Activated T-helper 9 cell treated with anti-CD3 and anti-CD28 coated beads, Interleukin-2, amount 50 U/mL, for 16 hours (primary cell): ENCODE results near the gene CSTPP1.
A peak's percentile ranks its signal among the peaks of the same experiment; 100 is the strongest.
"Not testable (repeated sequence)": the region's sequence is repeated elsewhere in the genome, so short reads cannot be mapped to it uniquely, and the experiment has no call there.

ENCODE experiments used
- DNase-seq: peaks from one replicate; pipeline ENCODE4 v3.0.0-alpha.2; 2020; ENCODE audit warnings: low read depth

Gene CSTPP1

DNA sequence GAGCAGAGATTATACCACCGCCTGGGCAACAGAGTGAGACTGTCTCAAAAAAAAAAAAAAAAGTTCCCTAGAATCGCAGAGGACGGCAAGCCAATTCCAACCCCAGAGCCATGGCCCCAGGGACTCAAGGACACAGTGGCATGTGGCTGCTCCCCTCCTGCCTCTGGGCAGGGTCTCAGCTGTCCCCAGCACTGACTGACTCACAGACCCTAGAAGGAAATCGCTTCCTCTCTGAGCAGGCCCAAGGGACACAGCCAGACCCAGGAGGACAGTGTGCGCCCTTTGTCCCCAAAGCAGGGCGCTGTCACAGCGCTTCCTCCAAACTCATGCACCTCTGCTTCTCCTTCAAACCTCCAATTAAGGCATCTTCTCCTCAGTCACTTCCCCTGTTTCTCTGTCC is 247.4 kb downstream of the CSTPP1 start:
- no peak for DNase-seq

DNA sequence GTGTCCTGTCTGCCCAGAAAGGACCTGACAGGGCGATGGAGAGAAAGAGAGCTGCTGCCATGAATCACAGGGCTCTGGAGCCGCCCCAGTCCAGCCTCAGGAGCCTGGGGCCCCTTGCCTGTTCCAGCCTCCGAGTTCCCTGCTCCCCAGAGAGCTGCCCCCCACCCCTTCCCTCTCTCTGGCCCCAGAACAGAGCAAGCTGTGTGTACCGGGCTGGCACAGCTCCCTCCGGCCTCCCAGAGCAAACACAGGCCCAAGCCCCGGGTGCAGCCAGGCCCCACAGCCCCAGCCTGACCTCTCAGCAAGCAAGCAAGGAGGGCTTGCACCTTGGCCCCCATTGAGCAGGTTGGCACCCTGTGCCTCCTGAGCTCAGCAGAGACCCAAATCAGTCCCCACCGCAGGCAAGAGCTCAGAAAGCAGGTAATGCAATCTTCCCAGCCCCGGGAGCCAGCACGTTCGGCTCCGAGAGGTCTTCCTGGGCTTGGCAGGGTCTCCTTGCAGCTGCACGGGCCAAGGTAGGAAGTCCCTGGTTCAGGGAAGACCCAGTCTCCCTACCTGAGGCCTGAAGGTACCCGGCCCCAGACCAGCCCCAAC is 248.2 kb downstream of the CSTPP1 start:
- DNase-seq = no peak

DNA sequence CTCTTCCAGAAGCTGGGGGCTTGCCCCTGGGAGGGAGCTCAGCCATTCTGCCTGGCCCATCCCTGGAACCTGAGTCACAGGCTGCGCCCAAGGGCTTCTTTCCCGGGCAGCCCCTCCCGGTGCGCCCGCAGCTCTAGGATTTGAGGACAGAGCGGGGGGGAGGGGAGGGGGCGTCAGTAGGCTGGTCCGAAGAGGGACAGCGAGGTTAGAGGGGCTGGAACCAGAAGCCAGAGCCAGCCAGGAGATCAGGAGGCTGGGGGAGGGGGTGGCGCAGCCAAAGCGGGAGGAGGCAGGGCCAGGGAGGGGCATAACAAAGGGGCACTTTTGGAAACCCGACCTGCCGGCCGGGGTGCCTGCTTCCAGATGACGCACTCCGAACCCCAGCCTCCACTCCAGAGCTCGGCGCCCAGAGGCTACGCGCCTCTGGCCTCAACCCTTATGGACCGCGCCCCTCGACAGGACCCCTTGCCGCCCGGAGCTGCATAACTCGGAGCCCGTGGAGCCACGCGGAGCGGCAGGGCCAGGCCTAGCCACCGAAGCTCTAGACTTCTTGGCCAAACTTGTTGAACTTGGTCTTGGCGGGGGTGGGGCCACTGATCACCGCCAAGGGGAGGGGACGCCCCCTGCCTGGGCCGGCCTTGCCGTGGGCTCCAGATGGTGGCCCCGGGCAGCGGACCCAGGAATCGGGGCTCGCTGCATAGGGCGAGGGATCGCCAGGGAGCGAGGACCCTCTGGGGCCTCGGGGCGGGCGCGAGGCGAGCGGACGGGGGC is 248.9 kb downstream of the CSTPP1 start:
- no peak for DNase-seq

DNA sequence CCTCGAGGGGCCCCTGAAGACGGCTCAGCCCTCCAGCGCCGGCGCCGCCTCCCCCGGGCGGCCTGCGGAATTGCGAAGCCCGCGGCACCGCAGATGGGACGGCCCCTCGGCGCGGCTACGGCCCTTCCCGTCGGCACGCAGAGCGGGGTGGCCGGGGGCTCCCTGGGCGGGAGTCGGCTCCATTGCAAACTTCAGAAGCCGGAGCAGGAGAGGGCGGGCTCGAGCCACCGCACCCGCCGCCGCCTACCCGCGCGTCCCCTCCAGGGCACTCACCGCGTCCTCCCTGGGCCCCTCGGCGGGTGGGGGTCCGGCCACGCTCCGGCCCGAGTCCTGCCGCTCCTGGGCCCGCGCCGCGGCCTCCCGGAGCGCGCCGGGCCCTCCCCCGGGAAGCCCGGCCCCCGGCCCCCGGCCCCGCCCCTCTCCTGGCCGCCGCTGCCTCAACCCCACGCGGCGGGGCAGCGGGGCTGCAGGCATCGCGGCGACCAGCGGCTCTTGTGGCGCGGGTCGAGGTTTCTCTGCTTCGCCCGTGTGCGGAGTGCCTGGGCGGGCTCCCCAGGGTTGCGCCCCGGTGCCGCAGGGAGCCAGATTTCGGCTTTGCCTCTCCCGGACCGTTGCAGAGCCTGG is 249.6 kb downstream of the CSTPP1 start, which contains the start of gene PACSIN3:
TSS of gene PACSIN3 (minus strand) at position 359 of the 624 bp plus-strand sequence. CDS start 3,707 bp downstream, outside the sequence.
- peak; percentile 23 for DNase-seq

DNA sequence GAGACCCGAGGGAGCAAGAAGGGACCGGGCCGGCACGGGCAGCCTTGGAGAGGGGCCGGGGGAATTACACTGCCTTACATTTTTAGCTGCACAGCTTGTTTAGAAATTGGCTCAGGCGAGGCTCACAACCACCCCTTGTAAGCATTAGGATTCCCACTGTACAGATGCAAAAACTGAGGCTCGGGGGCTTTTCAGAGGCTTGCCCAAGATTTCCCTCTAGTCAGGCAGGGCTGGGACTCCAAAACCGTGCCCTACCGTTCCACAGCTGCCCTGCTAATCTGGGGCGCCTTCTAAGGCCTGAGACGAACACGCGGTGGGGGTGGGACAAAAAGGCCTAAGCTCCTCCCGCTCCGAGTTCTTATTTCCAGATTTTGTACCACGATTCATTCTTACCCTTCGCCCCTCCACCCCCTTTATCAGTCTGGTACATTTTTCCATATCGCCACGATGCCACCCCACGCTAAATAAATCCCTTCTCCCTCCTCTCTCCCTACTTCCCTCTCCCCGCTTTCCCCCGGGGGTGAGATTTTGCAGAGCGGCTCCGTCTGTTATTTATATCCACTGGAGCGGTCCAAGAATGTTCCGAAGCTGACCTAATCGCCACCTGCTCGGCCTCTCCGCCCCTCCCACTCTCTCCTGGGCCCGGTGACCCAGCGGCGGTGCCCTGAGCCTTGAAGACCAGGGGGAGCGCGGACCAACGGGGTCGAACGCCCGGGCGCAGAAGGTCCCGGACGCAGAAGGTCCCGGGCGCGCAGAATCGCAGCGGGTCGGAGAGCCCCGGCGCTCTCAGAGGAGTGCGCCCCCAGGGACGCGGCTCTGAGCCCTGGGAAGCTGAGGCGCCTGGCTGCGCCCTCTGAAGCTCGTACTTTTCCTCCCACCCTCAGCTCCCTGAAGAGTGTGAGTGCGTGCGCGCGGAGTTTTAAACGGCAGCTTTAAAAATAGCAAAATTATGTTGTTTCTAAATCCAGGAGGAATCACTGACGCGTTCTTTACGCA is 250.4 kb downstream of the CSTPP1 start:
- DNase-seq = no peak

DNA sequence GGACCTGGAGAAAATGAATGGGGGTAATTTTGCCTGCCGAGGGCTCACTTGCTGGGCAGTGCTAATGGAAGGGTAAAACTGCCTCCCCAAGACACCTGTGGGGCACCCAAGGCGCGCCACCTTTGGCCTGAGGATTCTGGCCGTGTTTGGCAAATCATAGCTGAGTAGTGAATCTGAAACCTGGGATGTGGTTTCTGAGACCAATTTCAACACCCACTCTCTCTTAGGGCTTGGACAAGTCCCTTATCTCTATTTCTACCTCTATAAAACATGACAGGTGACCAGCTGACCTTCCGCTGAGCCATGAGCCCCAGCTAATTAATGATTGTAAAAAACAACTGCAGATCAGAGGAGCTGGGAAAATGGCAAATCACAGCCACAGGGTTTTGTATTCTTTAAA is 251.2 kb downstream of the CSTPP1 start:
- no peak for DNase-seq

DNA sequence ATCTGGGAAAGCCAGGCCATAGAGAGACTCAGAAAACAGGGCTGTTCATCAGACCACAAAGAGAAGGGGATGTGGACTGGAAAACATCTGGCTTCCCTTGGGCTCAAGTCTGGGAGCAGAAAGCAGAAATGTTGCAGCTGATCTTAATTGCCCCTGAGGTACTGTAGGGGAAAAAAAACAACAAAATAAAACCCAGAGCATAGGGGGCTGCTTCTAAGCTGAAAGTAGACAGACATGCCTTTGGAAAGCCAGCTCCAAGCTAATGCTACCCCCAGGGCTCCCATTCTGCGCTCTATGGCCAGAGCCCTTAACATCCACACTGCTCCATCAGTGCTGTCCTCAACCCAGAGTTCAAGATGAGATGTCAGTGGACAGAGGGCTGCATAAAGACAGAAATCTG is 251.7 kb downstream of the CSTPP1 start:
- no peak for DNase-seq

DNA sequence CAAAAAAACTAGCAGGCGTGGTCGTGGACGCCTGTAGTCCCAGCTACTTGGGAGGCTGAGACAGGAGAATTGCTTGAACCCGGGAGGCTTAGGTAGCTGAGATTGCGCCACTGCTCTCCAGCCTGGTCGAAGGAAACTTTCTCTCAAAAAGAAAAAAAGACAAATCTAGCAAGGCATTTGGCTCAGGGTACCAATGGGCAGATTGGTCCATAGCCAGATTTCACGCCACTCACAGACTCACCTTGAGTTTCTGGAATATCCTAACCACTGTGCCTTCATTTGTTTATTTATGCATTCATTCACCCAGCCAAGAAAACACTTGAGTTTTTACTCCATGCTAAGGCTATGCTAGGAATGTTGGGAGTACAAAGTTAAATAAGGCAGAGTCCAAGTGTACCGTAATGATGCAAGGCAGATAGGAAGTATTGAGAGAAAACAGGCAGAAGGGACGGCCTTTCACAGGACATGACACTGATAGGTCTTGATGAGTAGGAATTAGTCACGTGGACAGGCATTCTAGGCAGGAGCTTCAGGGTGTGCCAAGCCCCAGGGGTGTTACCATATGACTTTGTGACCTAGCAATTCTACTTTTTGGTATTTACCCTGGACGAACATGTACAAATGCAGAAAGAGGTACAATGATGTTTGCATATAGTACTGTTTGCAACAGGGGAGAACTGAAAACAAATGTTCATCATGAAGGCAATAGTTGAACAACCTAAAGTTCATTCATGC is 252.7 kb downstream of the CSTPP1 start:
- no peak for DNase-seq

DNA sequence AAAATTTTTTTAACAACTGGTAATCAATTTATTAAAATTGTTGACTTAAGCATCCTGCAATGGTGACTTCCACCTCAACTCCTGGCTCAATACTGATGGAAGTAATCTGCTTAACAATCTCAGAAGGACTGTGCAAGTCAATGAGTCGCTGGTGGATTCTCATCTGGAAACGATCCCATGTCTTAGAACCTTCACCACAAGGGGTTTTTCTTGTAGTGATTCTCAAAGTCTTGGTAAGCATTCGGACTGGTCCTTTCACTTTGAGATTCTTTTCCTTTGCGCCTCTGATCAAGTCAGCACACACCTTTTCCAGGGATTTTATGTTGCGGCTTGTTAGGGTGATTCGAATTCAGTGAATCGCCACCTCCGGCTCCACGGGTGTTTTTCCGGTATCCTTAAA is 254.6 kb downstream of the CSTPP1 start:
- not testable (repeated sequence) for DNase-seq

DNA sequence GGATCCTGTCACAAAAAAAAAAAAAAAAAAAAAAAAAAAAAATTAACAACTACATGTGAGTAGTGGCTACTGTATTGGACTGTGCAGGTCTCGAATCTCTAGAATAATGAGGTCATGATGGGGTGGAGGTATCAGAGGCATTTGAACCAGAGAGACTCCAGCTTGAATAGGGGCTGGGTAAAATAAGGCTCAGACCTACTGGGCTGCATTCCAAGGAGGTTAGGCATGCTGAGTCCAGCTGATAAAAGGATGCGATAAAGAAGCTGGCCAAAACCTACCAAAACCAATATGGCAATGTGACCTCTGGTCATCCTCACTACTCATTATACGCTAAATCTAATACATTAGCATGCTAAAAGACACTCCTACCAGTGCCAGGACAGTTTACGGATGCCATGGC is 255.6 kb downstream of the CSTPP1 start:
- no peak for DNase-seq

DNA sequence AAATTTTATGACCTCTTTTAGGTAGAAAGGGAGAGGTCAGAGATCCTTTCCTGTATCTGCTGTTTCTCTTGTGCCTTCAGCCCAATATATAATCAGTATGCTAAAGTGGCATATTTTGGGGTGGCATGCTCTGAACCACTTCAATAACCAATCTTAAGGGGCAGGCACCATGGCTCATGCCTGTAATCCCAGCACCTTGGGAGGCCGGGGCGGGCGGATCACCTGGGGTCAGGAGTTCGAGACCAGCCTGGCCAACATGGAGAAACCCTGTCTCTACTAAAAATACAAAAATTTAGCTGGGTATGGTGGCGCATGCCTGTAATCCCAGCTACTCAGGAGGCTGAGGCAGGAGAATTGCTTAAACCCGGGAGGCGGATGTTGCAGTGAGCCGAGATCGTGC is 261.6 kb downstream of the CSTPP1 start:
- not testable (repeated sequence) for DNase-seq

DNA sequence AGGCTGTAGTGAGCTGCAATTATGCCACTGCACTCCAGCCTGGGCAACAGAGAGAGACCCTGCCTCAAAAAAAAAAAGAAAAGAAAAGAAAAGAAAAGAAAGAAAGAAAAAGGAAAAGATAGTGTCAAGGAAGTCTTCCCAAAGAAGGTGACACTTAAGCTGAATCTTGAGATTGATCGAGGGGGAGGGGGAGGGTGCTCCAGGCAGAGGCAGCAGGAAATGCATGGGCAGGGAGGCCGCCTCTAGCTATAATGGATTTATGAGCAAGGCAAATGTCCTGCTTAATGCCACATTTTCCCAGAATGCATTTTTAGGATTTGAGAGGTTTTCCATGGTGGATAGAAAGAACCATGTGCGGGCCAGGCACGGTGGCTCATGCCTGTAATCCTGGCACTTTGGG is 264.5 kb downstream of the CSTPP1 start:
- no peak for DNase-seq

DNA sequence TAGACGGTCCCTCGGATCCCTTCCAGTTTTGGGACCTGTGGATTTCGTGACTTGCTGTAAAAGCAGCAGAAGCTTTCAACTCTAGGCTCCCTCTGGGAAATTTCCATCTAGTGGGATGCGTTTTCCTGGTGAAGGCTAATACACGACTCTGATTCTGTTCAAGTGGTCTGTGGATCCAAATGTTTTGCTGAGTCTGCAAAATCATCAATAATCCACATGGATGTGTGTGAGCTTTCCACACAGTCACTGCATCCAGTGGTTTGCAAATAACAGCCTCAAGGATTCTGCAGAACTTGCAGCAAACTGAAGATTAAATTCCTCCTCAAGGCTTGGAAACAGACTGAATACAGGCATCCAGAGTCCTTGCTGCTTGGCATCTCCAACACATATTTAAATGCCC is 266.0 kb downstream of the CSTPP1 start:
- DNase-seq = no peak

DNA sequence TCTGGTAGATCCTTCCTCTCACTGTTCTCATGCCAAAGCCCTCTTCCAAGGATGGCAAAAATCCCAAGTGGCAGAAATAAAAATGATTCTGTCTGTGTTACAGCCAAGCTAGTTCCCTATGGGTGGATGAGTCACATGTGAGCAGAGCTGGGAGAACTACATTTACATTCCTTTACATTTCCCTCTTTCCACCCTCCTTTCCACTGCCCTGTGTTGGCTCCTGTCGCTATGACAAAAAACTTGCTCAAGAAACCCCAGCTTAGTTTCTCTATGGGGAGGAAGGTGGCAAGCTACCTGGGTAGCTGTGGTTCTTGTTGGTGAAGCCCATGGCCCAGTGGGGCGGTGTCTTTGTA is 268.1 kb downstream of the CSTPP1 start:
- no peak for DNase-seq

DNA sequence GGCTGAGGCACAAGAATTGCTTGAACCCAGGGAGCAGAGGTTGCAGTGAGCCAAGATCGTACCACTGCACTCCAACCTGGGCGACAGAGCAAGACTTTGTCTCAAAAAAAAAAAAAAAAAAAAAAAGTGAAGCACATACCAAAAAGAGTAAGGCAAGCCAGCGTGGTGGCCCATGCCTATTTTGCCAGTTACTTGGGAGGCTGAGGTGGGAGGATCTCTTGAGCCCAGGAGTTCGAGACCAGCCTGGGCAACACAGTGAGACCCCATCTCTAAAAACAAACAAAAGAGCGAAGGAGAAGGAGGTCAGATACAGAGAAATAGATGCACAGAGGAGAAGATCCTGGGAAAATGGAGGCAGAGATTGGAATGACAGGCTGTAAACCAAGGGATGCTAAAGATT is 270.0 kb downstream of the CSTPP1 start:
- not testable (repeated sequence) for DNase-seq

DNA sequence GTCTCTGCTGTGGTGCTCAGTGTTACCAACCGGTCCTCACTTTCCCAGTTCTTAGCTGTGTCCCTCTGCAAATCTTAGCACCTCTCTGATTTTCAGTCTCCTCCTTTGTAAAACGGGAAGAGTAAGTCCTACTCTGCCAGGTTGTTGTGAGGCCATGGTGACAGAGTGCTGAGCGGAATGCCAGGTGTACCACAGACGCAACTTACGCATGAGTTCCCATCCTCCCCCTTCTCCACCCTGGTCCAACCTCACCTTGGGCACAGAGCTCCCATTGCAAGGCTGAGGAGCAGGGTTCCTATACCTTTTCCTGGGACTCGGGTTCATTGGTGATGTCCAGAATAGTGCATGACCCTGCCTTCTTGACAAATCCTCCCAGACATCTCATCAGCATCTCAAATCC is 270.9 kb downstream of the CSTPP1 start:
- DNase-seq = no peak

DNA sequence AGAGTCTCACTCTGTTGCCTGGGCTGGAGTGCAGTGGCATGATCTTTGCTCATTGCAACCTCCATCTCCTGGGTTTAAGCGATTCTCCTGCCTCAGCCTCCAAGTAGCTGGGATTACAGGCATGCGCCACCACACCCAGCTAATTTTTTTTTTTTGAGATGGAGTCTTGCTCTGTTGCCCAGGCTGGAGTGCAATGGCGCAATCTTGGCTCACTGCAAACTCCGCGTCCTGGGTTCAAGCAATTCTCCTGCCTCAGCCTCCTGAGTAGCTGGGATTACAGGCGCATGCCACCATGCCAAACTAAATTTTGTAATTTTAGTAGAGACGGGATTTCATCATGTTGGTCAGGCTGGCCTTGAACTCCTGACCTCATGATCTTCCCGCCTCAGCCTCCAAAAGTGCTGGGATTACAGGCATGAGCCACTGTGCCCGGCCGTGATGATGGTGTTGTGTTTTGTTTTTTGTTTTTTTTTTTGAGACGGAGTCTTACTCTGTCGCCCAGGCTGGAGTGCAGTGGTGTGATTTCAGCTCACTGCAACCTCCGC is 271.5 kb downstream of the CSTPP1 start:
- DNase-seq = not testable (repeated sequence)

DNA sequence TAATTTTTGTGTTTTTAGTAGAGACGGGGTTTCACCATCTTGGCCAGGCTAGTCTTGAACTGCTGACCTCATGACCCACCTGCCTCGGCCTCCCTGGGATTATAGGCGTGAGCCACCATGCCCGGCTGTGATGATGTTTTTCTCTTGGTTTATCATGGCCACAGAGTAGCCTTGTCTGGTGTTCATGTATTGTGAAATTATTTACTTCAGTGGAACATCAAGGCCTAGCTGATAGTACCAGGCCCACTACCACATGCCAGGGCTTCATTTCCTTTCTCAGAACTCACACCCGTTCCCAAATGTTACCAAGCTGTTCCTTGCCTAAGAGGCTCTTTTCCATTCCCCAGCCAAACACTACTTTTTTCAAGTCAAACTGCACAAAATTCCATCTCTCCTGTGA is 272.1 kb downstream of the CSTPP1 start:
- no peak for DNase-seq
